Naive thymus-derived CD8-positive, alpha-beta T cell (primary cell): Measurements from ENCODE around the gene CYGB. TPM values are rescaled to one million over a fixed set of nuclear protein-coding genes. Genes with fewer than 3 reads are reported as not detected.
A peak's percentile ranks its signal among the peaks of the same experiment; 100 is the strongest.

Experiments
- ATAC-seq, 2 donors: fragments of 150-1000 bp; cut with Tn5 transposase in 1 of 2; sonication (Bioruptor Pico), chemical (Tn5 transposase) in 1 of 2; 1 replicate in 1 of 2; 2 replicates in 1 of 2; pipeline ENCODE4 v1.10.0; 2021; ENCODE audit warnings: mild to moderate bottlenecking in 2 of 2, moderate library complexity in 2 of 2
- POLR2A ChIA-PET: fragments of 350-600 bp; sonication (Branson Sonifier 250); formaldehyde crosslinking; loops from one replicate; lab custom pipeline; 2021; ENCODE audit warnings: antibody characterized with exemption; lab: Charles Lee
- DNase-seq, 10 donors: peaks; one replicate each; pipeline versions ENCODE4 v3.0.0 to v3.0.0-alpha.2; 2020 to 2022
- H3K27ac Mint-ChIP-seq, 10 donors: one replicate each; pipeline ENCODE4 v1.8.0; 2020 to 2022; ENCODE audit warnings: mild to moderate bottlenecking in 10 of 10, mixed read lengths in 10 of 10, moderate library complexity in 4 of 10, inconsistent platforms in 1 of 10
- H3K27me3 Mint-ChIP-seq, 5 donors: one replicate each; pipeline ENCODE4 v1.8.0; 2021 to 2022; ENCODE audit warnings: mixed read lengths in 5 of 5
- H3K36me3 Mint-ChIP-seq, 3 donors: one replicate each; pipeline ENCODE4 v1.8.0; 2020 to 2022; ENCODE audit warnings: mixed read lengths in 3 of 3, mild to moderate bottlenecking in 2 of 3, inconsistent platforms in 1 of 3
- H3K4me1 Mint-ChIP-seq, 4 donors: one replicate each; pipeline ENCODE4 v1.8.0; 2021 to 2022; ENCODE audit warnings: mixed read lengths in 4 of 4
- H3K4me3 Mint-ChIP-seq, 10 donors: one replicate each; pipeline ENCODE4 v1.8.0; 2020 to 2022; ENCODE audit warnings: mild to moderate bottlenecking in 10 of 10, mixed read lengths in 10 of 10, moderate library complexity in 6 of 10, inconsistent platforms in 1 of 10
- H3K9me3 Mint-ChIP-seq, 9 donors: one replicate each; pipeline ENCODE4 v1.8.0; 2020 to 2022; ENCODE audit warnings: mixed read lengths in 9 of 9, mild to moderate bottlenecking in 3 of 9, inconsistent platforms in 1 of 9, moderate library complexity in 1 of 9
- polyA plus RNA-seq, 3 donors: library from polyadenylated mRNA; unstranded; fragments of 300-500 nt; fragmentation: Illumina TruSeq; gene quantifications; one replicate each; pipeline ENCODE4 v1.2.3, GENCODE V29; 2021
- total RNA-seq, 8 experiments: library from RNA in 2 of 8; stranded (reverse) in 2 of 8; gene quantifications; one replicate each; pipeline ENCODE4 v1.2.3 and lab custom pipeline; 2021 to 2026

Gene CYGB
- total and polyA plus RNA-seq, 5 experiments from 2014 or later, result 0.40 to 2.1 (median 0.53) TPM

GRCh38 chr17:76547642-76548202 lies 10.2 kb upstream of the CYGB start:
- POLR2A ChIA-PET, result interaction anchor here (1.0 to 5.6 kb wide), 4 partner anchors 11 to 31 kb away, joined by 5 to 35 read pairs (median 15); no protein-coding TSS in a partner anchor
- Mint-ChIP-seq H3K27ac (no peak overlapping the region), H3K27me3 (peaks cover 0 to 1% (median 0%) of the 10 kb centered on the region in 5 donors), H3K4me3 (no peak overlapping the region), H3K4me1 (peaks cover 6 to 15% (median 11%) of the 10 kb centered on the region in 4 donors), H3K9me3 (no peaks in the 10 kb centered on the region), H3K36me3 (no peaks in the 10 kb centered on the region)
- ATAC-seq, result no peak
- DNase-seq, result no peak

- POLR2A ChIA-PET, result interaction anchor here (0.8 to 5.6 kb wide), 5 partner anchors 11 to 31 kb away, joined by 3 to 35 read pairs (median 9); no protein-coding TSS in a partner anchor
Observed at GRCh38 chr17:76547183-76547641, 9.7 kb upstream of the CYGB start.

GRCh38 chr17:76546556-76547182 lies 9.2 kb upstream of the CYGB start:
- Mint-ChIP-seq H3K4me1 (peaks cover 7 to 18% (median 16%) of the 10 kb centered on the region in 4 donors), H3K4me3 (no peak overlapping the region), H3K36me3 (no peaks in the 10 kb centered on the region), H3K9me3 (no peaks in the 10 kb centered on the region), H3K27ac (peak overlapping the region in 4 of 10 donors; percentile 22 to 85 (median 47)), H3K27me3 (peaks cover 0 to 6% (median 0%) of the 10 kb centered on the region in 5 donors)
- peak in 1 of 10 donors; percentile 56 for DNase-seq
- ATAC-seq, result no peak
- POLR2A ChIA-PET, result interaction anchor here (0.8 to 5.6 kb wide), 5 partner anchors 10 to 30 kb away, joined by 3 to 35 read pairs (median 9); no protein-coding TSS in a partner anchor

More at GRCh38 chr17:76547183-76547641, 9.7 kb upstream of the CYGB start:
- Mint-ChIP-seq H3K36me3 (no peaks in the 10 kb centered on the region), H3K9me3 (no peaks in the 10 kb centered on the region), H3K4me1 (peaks cover 7 to 15% (median 13%) of the 10 kb centered on the region in 4 donors), H3K27ac (peak overlapping the region in 2 of 10 donors; percentile 69 to 85), H3K27me3 (peaks cover 0 to 2% (median 0%) of the 10 kb centered on the region in 5 donors), H3K4me3 (no peak overlapping the region)
- DNase-seq, result peak; percentile 42 to 88 (median 66)
- peak; percentile 97 to 98 for ATAC-seq

- peaks cover 7 to 20% (median 16%) of the 10 kb centered on the region in 4 donors for H3K4me1 Mint-ChIP-seq
- ATAC-seq, result no peak
- DNase-seq, result peak in 1 of 10 donors; percentile 38
Observed at GRCh38 chr17:76545918-76546555, 8.5 kb upstream of the CYGB start.

GRCh38 chr17:76544546-76545365 lies 7.2 kb upstream of the CYGB start:
- DNase-seq (peak in 1 of 10 donors; percentile 57), ATAC-seq (no peak)
- Mint-ChIP-seq H3K9me3 (no peaks in the 10 kb centered on the region), H3K4me1 (peaks cover 7 to 24% (median 18%) of the 10 kb centered on the region in 4 donors), H3K36me3 (no peaks in the 10 kb centered on the region), H3K27ac (no peak overlapping the region), H3K4me3 (peak overlapping the region in 1 of 10 donors; percentile 24), H3K27me3 (peaks cover 0 to 6% (median 2%) of the 10 kb centered on the region in 5 donors)
- POLR2A ChIA-PET, result interaction anchor here (0.5 to 5.6 kb wide), 3 partner anchors 16 to 21 kb away, joined by 3 to 35 read pairs (median 21); no protein-coding TSS in a partner anchor

More at GRCh38 chr17:76545918-76546555, 8.5 kb upstream of the CYGB start:
- no peaks in the 10 kb centered on the region for H3K9me3 Mint-ChIP-seq
- peak overlapping the region in 3 of 10 donors; percentile 9 to 78 (median 14) for H3K27ac Mint-ChIP-seq
- peak overlapping the region in 1 of 10 donors; percentile 11 for H3K4me3 Mint-ChIP-seq
- no peaks in the 10 kb centered on the region for H3K36me3 Mint-ChIP-seq
- POLR2A ChIA-PET, result interaction anchor here (2.0 to 5.6 kb wide), 3 partner anchors 10 to 22 kb away, joined by 9 to 35 read pairs (median 21); no protein-coding TSS in a partner anchor
- peaks cover 0 to 6% (median 0%) of the 10 kb centered on the region in 5 donors for H3K27me3 Mint-ChIP-seq

- ATAC-seq (no peak), DNase-seq (peak in 1 of 10 donors; percentile 57)
- Mint-ChIP-seq H3K9me3 (no peaks in the 10 kb centered on the region), H3K27ac (peak overlapping the region in 2 of 10 donors; percentile 38 to 60), H3K4me3 (peak overlapping the region in 1 of 10 donors; percentile 24), H3K36me3 (no peaks in the 10 kb centered on the region), H3K4me1 (peaks cover 12 to 29% (median 26%) of the 10 kb centered on the region in 4 donors), H3K27me3 (peaks cover 0 to 13% (median 7%) of the 10 kb centered on the region in 5 donors)
- POLR2A ChIA-PET, result interaction anchor here (0.5 to 5.6 kb wide), 4 partner anchors 15 to 20 kb away, joined by 3 to 35 read pairs (median 4); no protein-coding TSS in a partner anchor
Observed at GRCh38 chr17:76543826-76544545, 6.5 kb upstream of the CYGB start.

- ATAC-seq, result no peak
- POLR2A ChIA-PET, result interaction anchor here (0.9 to 5.6 kb wide), 3 partner anchors 15 to 20 kb away, joined by 3 to 35 read pairs (median 4); no protein-coding TSS in a partner anchor
- H3K27ac Mint-ChIP-seq, result peak overlapping the region in 2 of 10 donors; percentile 59 to 60
- peaks cover 0 to 17% (median 7%) of the 10 kb centered on the region in 5 donors for H3K27me3 Mint-ChIP-seq
- no peak overlapping the region for H3K4me3 Mint-ChIP-seq
- DNase-seq, result peak in 1 of 10 donors; percentile 16
- peaks cover 12 to 32% (median 30%) of the 10 kb centered on the region in 4 donors for H3K4me1 Mint-ChIP-seq
- H3K9me3 Mint-ChIP-seq, result no peaks in the 10 kb centered on the region
- no peaks in the 10 kb centered on the region for H3K36me3 Mint-ChIP-seq
Observed at GRCh38 chr17:76543482-76543825, 5.9 kb upstream of the CYGB start.

- POLR2A ChIA-PET, result interaction anchor here (0.9 to 5.6 kb wide), 3 partner anchors 14 to 19 kb away, joined by 3 to 35 read pairs (median 4); no protein-coding TSS in a partner anchor
- DNase-seq (peak in 1 of 10 donors; percentile 22), ATAC-seq (no peak)
- H3K27ac Mint-ChIP-seq, result peak overlapping the region in 1 of 10 donors; percentile 72
- H3K9me3 Mint-ChIP-seq, result no peaks in the 10 kb centered on the region
- no peaks in the 10 kb centered on the region for H3K36me3 Mint-ChIP-seq
- peaks cover 12 to 32% (median 31%) of the 10 kb centered on the region in 4 donors for H3K4me1 Mint-ChIP-seq
- no peak overlapping the region for H3K4me3 Mint-ChIP-seq
- peaks cover 0 to 17% (median 7%) of the 10 kb centered on the region in 5 donors for H3K27me3 Mint-ChIP-seq
Observed at GRCh38 chr17:76542984-76543383, 5.5 kb upstream of the CYGB start.

- H3K4me3 Mint-ChIP-seq, result no peak overlapping the region
- H3K9me3 Mint-ChIP-seq, result no peaks in the 10 kb centered on the region
- DNase-seq (peak in 1 of 10 donors; percentile 59), ATAC-seq (no peak)
- peak overlapping the region in 2 of 10 donors; percentile 53 to 72 for H3K27ac Mint-ChIP-seq
- POLR2A ChIA-PET, result interaction anchor here (1.2 to 5.6 kb wide), 2 partner anchors 14 to 19 kb away, joined by 4 to 35 read pairs; no protein-coding TSS in a partner anchor
- peaks cover 0 to 17% (median 7%) of the 10 kb centered on the region in 5 donors for H3K27me3 Mint-ChIP-seq
- peaks cover 12 to 32% (median 31%) of the 10 kb centered on the region in 4 donors for H3K4me1 Mint-ChIP-seq
- H3K36me3 Mint-ChIP-seq, result no peaks in the 10 kb centered on the region
Observed at GRCh38 chr17:76542566-76542971, 5.1 kb upstream of the CYGB start.

GRCh38 chr17:76541739-76542454 lies 4.4 kb upstream of the CYGB start:
- Mint-ChIP-seq H3K36me3 (no peaks in the 10 kb centered on the region), H3K9me3 (no peaks in the 10 kb centered on the region), H3K4me3 (no peak overlapping the region), H3K4me1 (peaks cover 12 to 33% (median 31%) of the 10 kb centered on the region in 4 donors), H3K27ac (peak overlapping the region in 1 of 10 donors; percentile 27), H3K27me3 (peaks cover 0 to 17% (median 7%) of the 10 kb centered on the region in 5 donors)
- DNase-seq, result peak in 1 of 10 donors; percentile 43
- POLR2A ChIA-PET, result interaction anchor here (0.8 to 5.6 kb wide), 2 partner anchors 13 to 15 kb away, joined by 3 to 35 read pairs; no protein-coding TSS in a partner anchor
- ATAC-seq, result no peak
